K562 (cell line): ENCODE measurements around the gene BNC1.
"Not testable (repeated sequence)": the region's sequence is repeated elsewhere in the genome, so short reads cannot be mapped to it uniquely, and the experiment has no call there.

Experiments
- ARNT ChIP-seq, 2 experiments: fragments of 450-650 bp; IDR thresholded peaks; 2 replicates each; pipeline ENCODE4 v1.6.1; 2016; ENCODE audit warnings: mild to moderate bottlenecking in 1 of 2
- ATF1 ChIP-seq, 2 experiments: fragments of 450-650 bp in 1 of 2; IDR thresholded peaks; 2 replicates each; pipeline ENCODE4 v1.6.1; 2016; ENCODE audit warnings: missing compliant biosample characterization in 1 of 2, missing genetic modification characterization in 1 of 2
- ATF6 ChIP-seq: sonication (generic); formaldehyde crosslinking; IDR thresholded peaks from 2 replicates; pipeline ENCODE4 v1.4.0; 2020; ENCODE audit warnings: mild to moderate bottlenecking, missing genetic modification reagents
- CTCF ChIP-seq, 3 experiments: IDR thresholded peaks in 2 of 3; conservative IDR thresholded peaks in 1 of 3; 2 replicates each; pipeline ENCODE4 v1.5.1; 2011 to 2012; ENCODE audit warnings: low read length in 3 of 3, mild to moderate bottlenecking in 3 of 3, control low read depth in 2 of 3, improper control_type of control experiment in 1 of 3, inconsistent platforms in 1 of 3, low read depth in 1 of 3, mixed read lengths in 1 of 3, moderate library complexity in 1 of 3; ENCODE audit not compliant: insufficient read depth in 2 of 3
- HOXB6 ChIP-seq: fragments of 250-450 bp; sonication (Bioruptor Pico); IDR thresholded peaks from 2 replicates; pipeline ENCODE4 v1.5.1; 2022; ENCODE audit warnings: mild to moderate bottlenecking, borderline replicate concordance
- MAZ ChIP-seq, 2 experiments: fragments of 450-650 bp in 1 of 2; sonication (generic) in 1 of 2; formaldehyde crosslinking; IDR thresholded peaks in 1 of 2; conservative IDR thresholded peaks in 1 of 2; 2 replicates each; pipeline versions ENCODE4 v1.4.0 to v1.5.0; 2020; ENCODE audit warnings: mild to moderate bottlenecking in 1 of 2, missing genetic modification reagents in 1 of 2
- RB1 ChIP-seq: fragments of 450-650 bp; IDR thresholded peaks from 2 replicates; pipeline ENCODE4 v1.6.1; 2017; ENCODE audit warnings: low read depth, mild to moderate bottlenecking
- SRSF9 ChIP-seq: fragments of 200-400 bp; formaldehyde crosslinking; IDR thresholded peaks from 2 replicates; pipeline ENCODE4 v1.6.1; 2017; ENCODE audit warnings: low read depth, low read length, borderline replicate concordance
- TAF15 ChIP-seq: fragments of 200-400 bp; formaldehyde crosslinking; IDR thresholded peaks from 2 replicates; pipeline ENCODE4 v1.6.1; 2017; ENCODE audit warnings: mild to moderate bottlenecking, low read depth, low read length, moderate library complexity
- TEAD4 ChIP-seq, 2 experiments: sonication (generic) in 1 of 2; formaldehyde crosslinking in 1 of 2; IDR thresholded peaks; 2 replicates each; pipeline versions ENCODE4 v1.6.1 to v1.8.0; 2012 to 2022; ENCODE audit warnings: borderline replicate concordance in 1 of 2, inconsistent platforms in 1 of 2, low read length in 1 of 2, mild to moderate bottlenecking in 1 of 2, missing genetic modification reagents in 1 of 2
- ZNF133 ChIP-seq: fragments of 250-450 bp; sonication (Bioruptor Pico); IDR thresholded peaks from 2 replicates; pipeline ENCODE4 v1.4.0; 2020; ENCODE audit warnings: mild to moderate bottlenecking

- not testable (repeated sequence) for TF ChIP-seq RB1; CTCF (IDR thresholded peaks at IDR 0.05 in 2 of 3, conservative IDR thresholded peaks at IDR 0.05 in 1 of 3; ENCODE audit: insufficient read depth in 2 of 3, low read depth in 1 of 3, low read length in 3 of 3); MAZ (CRISPR knock-in tag; conservative IDR thresholded peaks at IDR 0.05 in 1 of 2, IDR thresholded peaks at IDR 0.05 in 1 of 2); ZNF133 (CRISPR knock-in tag); ARNT (IDR thresholded peaks at IDR 0.05); SRSF9; ATF1 (CRISPR knock-in tag; IDR thresholded peaks at IDR 0.05); ATF1 (tag; IDR thresholded peaks at IDR 0.05); HOXB6 (CRISPR knock-in tag); TEAD4 (IDR thresholded peaks at IDR 0.05; ENCODE audit: low read length); TEAD4 (CRISPR knock-in tag; IDR thresholded peaks at IDR 0.05; ENCODE audit: borderline replicate concordance); TAF15; ATF6 (CRISPR knock-in tag)
These were observed 22.3 kb downstream of the BNC1 start for GRCh38 chr15:83262181-83262580.
